Trophoblast cell (in vitro differentiated cells and primary cell): Measurements from ENCODE around the gene ID1.
"Not testable (repeated sequence)": the region's sequence is repeated elsewhere in the genome, so short reads cannot be mapped to it uniquely, and the experiment has no call there.

Experiments used
- DNase-seq, 2 donors: peaks; one replicate each; pipeline ENCODE4 v3.0.0-alpha.2; 2016
- H2AFZ ChIP-seq: 2 replicates; pipeline ENCODE4 v1.6.1; 2013; ENCODE audit warnings: low read length, moderate library complexity, mild to moderate bottlenecking; ENCODE audit not compliant: insufficient read depth, poor library complexity
- H2AK5ac ChIP-seq: 2 replicates; pipeline ENCODE4 v1.6.1; 2013; ENCODE audit warnings: mild to moderate bottlenecking, low read length
- H2BK120ac ChIP-seq: 2 replicates; pipeline ENCODE4 v1.6.1; 2013; ENCODE audit warnings: low read length, mild to moderate bottlenecking, moderate library complexity; ENCODE audit not compliant: insufficient read depth, poor library complexity
- H2BK12ac ChIP-seq: 2 replicates; pipeline ENCODE4 v1.6.1; 2013; ENCODE audit warnings: mild to moderate bottlenecking, low read length, moderate library complexity
- H2BK5ac ChIP-seq: 2 replicates; pipeline ENCODE4 v1.6.1; 2013; ENCODE audit warnings: low read length, low read depth, moderate library complexity, mild to moderate bottlenecking; ENCODE audit not compliant: poor library complexity
- H3K14ac ChIP-seq: 2 replicates; pipeline ENCODE4 v1.6.1; 2013; ENCODE audit warnings: mild to moderate bottlenecking, low read length
- H3K18ac ChIP-seq: 2 replicates; pipeline ENCODE4 v1.6.1; 2013; ENCODE audit warnings: mild to moderate bottlenecking, low read length
- H3K23ac ChIP-seq: 2 replicates; pipeline ENCODE4 v1.6.1; 2013; ENCODE audit warnings: low read length
- H3K27ac ChIP-seq: 2 replicates; pipeline ENCODE4 v1.5.1; 2013; ENCODE audit warnings: low read depth, mild to moderate bottlenecking, inconsistent platforms, low read length, moderate library complexity
- H3K27me3 ChIP-seq: 2 replicates; pipeline ENCODE4 v1.6.1; 2013; ENCODE audit warnings: inconsistent platforms, mild to moderate bottlenecking, low read length, moderate library complexity; ENCODE audit not compliant: insufficient read depth
- H3K36me3 ChIP-seq, 2 experiments: 1 replicate in 1 of 2; 2 replicates in 1 of 2; pipeline ENCODE4 v1.6.1; 2013; ENCODE audit warnings: low read length in 2 of 2, mild to moderate bottlenecking in 2 of 2, moderate library complexity in 1 of 2; ENCODE audit not compliant: insufficient read depth in 2 of 2, control insufficient read depth in 1 of 2
- H3K4ac ChIP-seq: 2 replicates; pipeline ENCODE4 v1.6.1; 2013; ENCODE audit warnings: low read depth, mild to moderate bottlenecking, low read length, moderate library complexity
- H3K4me1 ChIP-seq, 2 experiments: 1 replicate in 1 of 2; 2 replicates in 1 of 2; pipeline ENCODE4 v1.6.1; 2013; ENCODE audit warnings: low read length in 2 of 2, mild to moderate bottlenecking in 2 of 2, moderate library complexity in 1 of 2; ENCODE audit not compliant: insufficient read depth in 2 of 2, control insufficient read depth in 1 of 2
- H3K4me2 ChIP-seq: 2 replicates; pipeline ENCODE4 v1.6.1; 2013; ENCODE audit warnings: inconsistent platforms, mild to moderate bottlenecking, low read length, moderate library complexity
- H3K4me3 ChIP-seq: 2 replicates; pipeline ENCODE4 v1.5.1; 2013; ENCODE audit warnings: mild to moderate bottlenecking, low read depth, low read length, inconsistent platforms
- H3K79me1 ChIP-seq: one replicate; pipeline ENCODE4 v1.6.1; 2013; ENCODE audit warnings: low read length
- H3K79me2 ChIP-seq: 2 replicates; pipeline ENCODE4 v1.6.1; 2013; ENCODE audit warnings: low read length, mild to moderate bottlenecking; ENCODE audit not compliant: control insufficient read depth, insufficient read depth, poor library complexity
- H3K9ac ChIP-seq: 2 replicates; pipeline ENCODE4 v1.6.1; 2013; ENCODE audit warnings: mild to moderate bottlenecking, low read length
- H3K9me3 ChIP-seq: 2 replicates; pipeline ENCODE4 v1.6.1; 2013; ENCODE audit warnings: low read depth, mild to moderate bottlenecking, control low read depth, inconsistent platforms, low read length; ENCODE audit not compliant: insufficient read depth
- H4K12ac ChIP-seq: 2 replicates; pipeline ENCODE4 v1.6.1; 2013; ENCODE audit warnings: low read depth, mild to moderate bottlenecking, low read length, moderate library complexity
- H4K8ac ChIP-seq: 2 replicates; pipeline ENCODE4 v1.6.1; 2013; ENCODE audit warnings: low read depth, mild to moderate bottlenecking, low read length, moderate library complexity
- H4K91ac ChIP-seq: one replicate; pipeline ENCODE4 v1.6.1; 2013; ENCODE audit warnings: low read depth, mild to moderate bottlenecking, low read length, moderate library complexity
- WGBS: extraction: QIAGEN DNeasy Blood & Tissue Kit; methylation state at CpG from one replicate; pipeline ENCODE4 v1.1.7; 2013; ENCODE audit warnings: missing lambda C conversion rate; ENCODE audit not compliant: insufficient read length, insufficient coverage; ENCODE audit errors: extremely low coverage; 5-methylcytosine and 5-hydroxymethylcytosine counted together

ID1 gene

DNA sequence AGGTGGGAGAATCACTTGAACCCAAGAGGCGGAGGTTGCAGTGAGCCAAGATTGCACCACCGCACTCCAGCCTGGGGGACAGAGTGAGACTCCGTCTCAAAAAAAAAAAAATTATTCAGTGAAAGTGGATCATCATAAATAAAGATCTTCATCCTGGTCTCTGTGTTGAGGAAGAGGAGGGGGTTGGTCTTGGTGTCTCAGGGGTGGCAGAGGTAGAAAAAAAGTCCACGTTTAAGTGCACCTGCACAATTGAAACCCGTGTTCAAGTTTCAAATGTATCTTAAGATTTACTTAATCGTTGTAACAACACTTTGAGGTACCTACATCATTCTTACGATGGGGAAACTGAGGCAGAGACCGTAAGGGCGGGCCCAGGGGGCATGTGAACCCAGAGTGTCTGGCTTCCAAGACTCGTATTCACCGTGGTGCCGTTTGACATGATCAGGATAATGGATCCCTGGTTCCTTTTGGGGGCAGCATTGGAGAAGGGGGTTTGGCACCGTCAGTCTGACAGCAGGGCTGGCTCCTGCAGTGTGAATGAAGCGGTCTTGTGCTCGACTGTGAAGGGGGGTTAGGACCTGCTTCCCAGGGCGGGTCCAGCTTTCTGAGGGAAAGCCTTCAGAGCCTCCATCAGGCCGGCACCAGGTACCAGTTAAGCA lies 32.9 kb upstream of the ID1 start:
- no CpG with 5 or more reads among the region's 17 CpGs for WGBS
- H3K14ac ChIP-seq = peak overlapping the region; percentile 81
- H2BK5ac ChIP-seq = peak overlapping the region; percentile 96
- no peak overlapping the region for H3K23ac ChIP-seq
- peak overlapping the region; percentile 51 for H3K9ac ChIP-seq
- peak overlapping the region; percentile 64 for H3K4ac ChIP-seq
- peak overlapping the region; percentile 99 for H3K27ac ChIP-seq
- peak overlapping the region; percentile 13 for H2AFZ ChIP-seq
- H3K4me1 ChIP-seq = peaks cover 32 to 45% of the 10 kb centered on the region in 2 experiments
- H3K79me1 ChIP-seq = peaks cover 64% of the 10 kb centered on the region
- H3K79me2 ChIP-seq = peaks cover 24% of the 10 kb centered on the region
- peak overlapping the region; percentile 59 for H3K4me2 ChIP-seq
- H3K4me3 ChIP-seq = no peak overlapping the region
- peak overlapping the region; percentile 92 for H2BK120ac ChIP-seq
- peak overlapping the region; percentile 94 for H4K8ac ChIP-seq
- H4K12ac ChIP-seq = peak overlapping the region; percentile 37
- H3K27me3 ChIP-seq = no peaks in the 10 kb centered on the region
- peaks cover 22 to 32% of the 10 kb centered on the region in 2 experiments for H3K36me3 ChIP-seq
- no peaks in the 10 kb centered on the region for H3K9me3 ChIP-seq
- no peak for DNase-seq
- peak overlapping the region; percentile 98 for H4K91ac ChIP-seq
- peak overlapping the region; percentile 91 for H3K18ac ChIP-seq
- peak overlapping the region; percentile 64 for H2AK5ac ChIP-seq
- H2BK12ac ChIP-seq = peak overlapping the region; percentile 66

DNA sequence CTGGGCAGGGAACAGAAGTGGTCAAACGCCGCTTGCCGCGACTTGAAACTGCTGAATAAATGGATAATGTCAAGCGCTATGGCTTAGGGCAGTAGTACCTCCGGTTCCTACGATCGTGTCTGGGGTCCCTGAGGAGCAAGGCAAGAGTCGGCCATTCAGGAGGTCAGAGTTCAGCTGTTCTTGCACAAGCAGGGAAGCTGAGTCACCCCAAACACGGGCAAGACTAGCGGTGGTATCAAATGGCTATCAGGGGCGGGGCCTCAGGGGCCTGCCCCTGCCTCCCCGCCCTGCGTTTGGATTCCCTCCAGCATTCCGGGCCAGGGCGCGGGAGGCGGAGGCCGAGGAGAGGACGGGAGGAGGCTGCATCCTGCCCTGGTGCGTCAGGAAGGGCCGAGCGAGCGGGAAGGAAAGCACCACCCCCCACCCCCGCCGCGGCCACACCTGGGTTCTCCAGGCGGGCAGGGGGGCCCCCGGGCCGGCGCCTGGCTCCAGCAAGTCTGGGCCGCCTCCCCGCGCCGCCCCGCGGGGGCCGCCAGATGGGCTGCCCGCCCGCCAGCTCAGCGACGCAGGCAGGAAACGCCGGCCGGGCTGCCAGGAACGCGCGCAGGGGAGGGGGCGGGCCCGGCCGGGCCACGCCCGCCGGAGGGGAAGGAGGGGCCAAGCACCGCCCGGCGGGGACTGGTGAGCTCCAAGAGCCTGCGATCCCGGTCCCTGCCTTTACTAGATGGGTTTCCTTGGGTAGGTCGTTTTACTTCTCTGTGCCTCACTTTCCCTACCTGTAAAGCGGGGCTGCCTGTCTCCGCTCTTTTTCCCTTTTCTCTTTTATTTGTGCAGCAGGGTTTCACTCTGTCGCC lies 32.2 kb upstream of the ID1 start:
- peak; percentile 99 for DNase-seq
- peak overlapping the region; percentile 100 for H4K91ac ChIP-seq
- H3K36me3 ChIP-seq = peaks cover 20 to 31% of the 10 kb centered on the region in 2 experiments
- peak overlapping the region; percentile 98 for H4K8ac ChIP-seq
- peak overlapping the region; percentile 90 for H2AFZ ChIP-seq
- H3K79me1 ChIP-seq = peaks cover 66% of the 10 kb centered on the region
- H3K18ac ChIP-seq = peak overlapping the region; percentile 91
- WGBS = no CpG with 5 or more reads among the region's 63 CpGs
- peaks cover 24% of the 10 kb centered on the region for H3K79me2 ChIP-seq
- peak overlapping the region; percentile 99 for H2BK5ac ChIP-seq
- H2BK120ac ChIP-seq = peak overlapping the region; percentile 99
- peak overlapping the region; percentile 94 for H2BK12ac ChIP-seq
- peaks cover 36 to 50% of the 10 kb centered on the region in 2 experiments for H3K4me1 ChIP-seq
- no peak overlapping the region for H3K4me3 ChIP-seq
- no peaks in the 10 kb centered on the region for H3K9me3 ChIP-seq
- H3K27ac ChIP-seq = peak overlapping the region; percentile 99
- no peak overlapping the region for H3K23ac ChIP-seq
- H3K9ac ChIP-seq = peak overlapping the region; percentile 51
- peak overlapping the region; percentile 59 for H3K4me2 ChIP-seq
- H2AK5ac ChIP-seq = peak overlapping the region; percentile 97
- peak overlapping the region; percentile 96 for H3K14ac ChIP-seq
- H3K27me3 ChIP-seq = no peaks in the 10 kb centered on the region
- H4K12ac ChIP-seq = peak overlapping the region; percentile 75
- H3K4ac ChIP-seq = peak overlapping the region; percentile 78

DNA sequence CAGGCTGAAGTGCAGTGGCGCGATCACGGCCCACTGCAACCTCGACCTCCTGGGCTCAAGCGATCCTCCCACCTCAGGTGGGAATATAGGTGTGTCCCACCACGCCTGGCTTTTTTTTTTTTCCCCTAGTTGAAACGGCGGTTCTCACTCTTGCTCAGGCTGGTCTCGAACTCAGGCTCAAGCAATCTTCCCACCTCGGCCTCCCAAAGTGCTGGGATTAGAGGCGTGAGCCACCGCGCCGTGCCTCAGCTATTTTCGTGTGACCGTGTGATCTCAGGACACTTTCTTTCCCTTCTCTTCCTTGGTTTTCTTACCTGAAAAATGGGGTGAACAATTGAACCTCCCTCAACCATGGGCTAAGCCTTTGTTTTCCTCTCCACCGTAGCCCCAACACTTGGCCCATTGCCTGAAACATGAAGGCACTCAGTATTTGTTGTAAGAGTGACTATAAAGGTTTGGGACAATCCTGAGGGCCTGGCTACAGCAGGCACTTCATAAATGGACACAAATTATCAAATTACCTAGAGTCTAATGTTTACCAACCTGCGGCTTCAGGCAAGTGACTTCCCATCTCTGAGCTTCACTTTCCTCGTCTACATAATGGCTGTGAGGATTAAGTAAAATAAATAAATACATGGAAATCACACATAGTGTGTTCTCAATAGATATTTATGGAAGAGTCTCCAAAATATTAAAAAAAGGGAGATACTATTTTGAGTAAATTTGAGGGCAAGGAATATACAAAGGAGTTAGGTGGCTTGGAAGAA lies 31.4 kb upstream of the ID1 start:
- Histone ChIP-seq H3K9me3 (no peaks in the 10 kb centered on the region), H3K27ac (peak overlapping the region; percentile 99), H4K91ac (peak overlapping the region; percentile 100), H3K4me3 (no peak overlapping the region), H3K14ac (peak overlapping the region; percentile 96), H3K27me3 (no peaks in the 10 kb centered on the region), H2BK120ac (peak overlapping the region; percentile 99), H3K79me2 (peaks cover 22% of the 10 kb centered on the region), H2BK12ac (peak overlapping the region; percentile 94), H4K12ac (peak overlapping the region; percentile 75), H2BK5ac (peak overlapping the region; percentile 99), H3K36me3 (peaks cover 14 to 25% of the 10 kb centered on the region in 2 experiments), H2AFZ (peak overlapping the region; percentile 90), H3K4ac (peak overlapping the region; percentile 78), H2AK5ac (peak overlapping the region; percentile 97), H3K79me1 (peaks cover 63% of the 10 kb centered on the region), H4K8ac (peak overlapping the region; percentile 98), H3K18ac (peak overlapping the region; percentile 85), H3K4me2 (peak overlapping the region; percentile 57), H3K23ac (no peak overlapping the region), H3K9ac (peak overlapping the region; percentile 8), H3K4me1 (peaks cover 34 to 46% of the 10 kb centered on the region in 2 experiments)
- no peak for DNase-seq
- WGBS = no CpG with 5 or more reads among the region's 19 CpGs

- not testable (repeated sequence) for H2AFZ ChIP-seq, H3K9me3 ChIP-seq, DNase-seq, H2AK5ac ChIP-seq, H3K27me3 ChIP-seq, H2BK5ac ChIP-seq, H3K9ac ChIP-seq, H4K12ac ChIP-seq, H3K23ac ChIP-seq, H3K4me2 ChIP-seq, H3K4me3 ChIP-seq, H3K27ac ChIP-seq
- Histone ChIP-seq H3K79me1 (peaks cover 55% of the 10 kb centered on the region), H2BK120ac (peak overlapping the region; percentile 35), H3K18ac (peak overlapping the region; percentile 56), H3K4me1 (peaks cover 26 to 34% of the 10 kb centered on the region in 2 experiments), H4K91ac (peak overlapping the region; percentile 72), H3K79me2 (peaks cover 18% of the 10 kb centered on the region), H4K8ac (peak overlapping the region; percentile 30), H3K36me3 (peaks cover 9 to 17% of the 10 kb centered on the region in 2 experiments), H3K14ac (peak overlapping the region; percentile 15), H3K4ac (peak overlapping the region; percentile 19), H2BK12ac (peak overlapping the region; percentile 53)
- no CpG with 5 or more reads among the region's 10 CpGs for WGBS
These were observed 30.1 kb upstream of the ID1 start for GRCh38 chr20:31574986-31575385.
